ENCODE data around the gene TPH2.

TPH2 gene

DNA sequence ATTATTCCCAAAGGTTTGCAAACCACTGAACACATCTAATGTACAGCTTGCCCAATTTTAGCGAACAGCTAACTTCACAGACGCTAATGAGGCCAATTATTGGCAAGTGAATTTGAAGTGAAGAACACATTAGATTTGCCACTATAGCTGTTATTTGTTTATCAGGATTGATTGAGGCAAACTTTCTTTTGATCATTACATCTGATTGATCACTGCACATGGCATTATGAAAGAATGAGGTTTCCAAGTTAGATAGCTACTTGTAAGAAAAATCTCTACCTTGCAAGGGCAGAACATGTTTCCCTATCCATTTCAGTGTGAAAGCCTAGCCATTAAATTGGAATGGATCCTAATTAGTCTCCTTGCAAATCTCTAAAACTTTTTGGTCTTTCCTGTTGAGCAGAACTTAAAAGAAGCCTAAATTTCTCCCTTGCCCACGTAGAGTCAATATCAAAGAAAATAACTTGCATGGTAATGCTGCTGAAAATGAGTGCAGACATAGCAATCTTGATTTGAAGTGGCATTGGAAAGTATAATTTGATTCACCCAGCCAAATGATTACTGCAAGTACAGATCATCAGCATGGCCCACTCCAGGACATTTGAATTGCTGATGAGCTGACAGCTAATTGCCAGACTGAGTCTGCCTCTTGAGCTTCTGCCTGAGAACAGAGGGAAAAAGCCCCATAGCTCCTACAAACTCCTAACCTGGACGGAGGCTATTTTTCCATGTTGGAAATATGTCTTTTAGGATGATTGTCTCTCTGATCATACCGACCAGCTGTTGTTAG is 98.6 kb downstream of the TPH2 start:
- no peak for DNase-seq

DNA sequence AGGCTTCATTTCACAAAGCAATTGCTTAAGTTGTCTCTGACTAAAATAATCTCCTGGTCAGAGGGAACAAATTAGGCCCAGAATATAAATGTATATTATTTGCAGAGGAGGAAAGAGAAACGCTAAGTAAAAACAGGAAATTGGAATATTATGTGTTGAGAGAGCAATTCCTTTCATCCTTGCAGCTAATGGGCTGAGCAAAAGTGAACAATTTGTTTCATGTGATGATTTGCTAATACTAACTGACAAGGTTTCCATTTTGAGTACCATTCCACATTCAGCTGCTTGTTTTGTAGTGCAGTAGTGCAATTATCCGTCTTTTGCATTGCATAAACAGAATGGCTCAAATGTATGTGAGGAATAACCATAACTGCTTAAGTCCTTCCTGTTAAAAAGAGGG is 103.2 kb downstream of the TPH2 start:
- no peak for DNase-seq

DNA sequence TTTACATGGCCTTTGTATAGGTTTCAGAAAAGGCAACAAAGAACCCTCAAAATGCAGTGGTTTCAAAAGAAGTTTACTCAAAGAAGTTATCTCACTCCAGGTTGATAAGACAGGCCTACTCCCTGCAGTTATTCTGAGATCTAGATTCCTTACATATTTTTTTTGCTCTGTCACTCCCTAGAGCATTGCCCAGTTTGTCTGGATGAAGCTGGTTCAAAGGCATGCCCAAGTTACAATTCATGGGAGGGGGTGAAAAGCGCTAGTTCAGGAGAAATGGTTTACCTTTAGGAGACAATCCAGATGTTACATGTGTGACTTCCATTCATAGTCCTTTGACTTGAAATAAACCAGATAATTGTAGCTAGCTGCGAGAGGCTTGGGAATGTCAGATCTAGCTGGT is 115.0 kb downstream of the TPH2 start:
- DNase-seq: no peak

DNA sequence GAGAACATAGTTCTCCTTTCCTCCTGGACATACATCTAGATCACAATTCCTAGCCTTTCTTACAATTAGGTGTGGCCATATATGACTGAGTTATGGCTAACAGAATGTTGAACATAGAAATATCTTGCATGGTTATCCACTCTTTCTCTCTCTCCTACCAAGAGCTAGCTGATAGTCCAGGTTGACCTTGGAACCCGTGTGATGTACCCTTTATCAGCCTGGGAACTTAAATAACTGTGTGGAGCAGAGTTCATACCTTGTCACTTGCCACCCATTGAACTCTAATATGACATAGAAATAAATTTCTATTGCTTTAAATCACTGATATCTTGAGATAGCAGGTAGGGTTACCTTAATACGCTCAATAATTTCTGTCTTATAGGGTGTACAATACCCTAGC is 115.9 kb downstream of the TPH2 start:
- DNase-seq: no peak

DNA sequence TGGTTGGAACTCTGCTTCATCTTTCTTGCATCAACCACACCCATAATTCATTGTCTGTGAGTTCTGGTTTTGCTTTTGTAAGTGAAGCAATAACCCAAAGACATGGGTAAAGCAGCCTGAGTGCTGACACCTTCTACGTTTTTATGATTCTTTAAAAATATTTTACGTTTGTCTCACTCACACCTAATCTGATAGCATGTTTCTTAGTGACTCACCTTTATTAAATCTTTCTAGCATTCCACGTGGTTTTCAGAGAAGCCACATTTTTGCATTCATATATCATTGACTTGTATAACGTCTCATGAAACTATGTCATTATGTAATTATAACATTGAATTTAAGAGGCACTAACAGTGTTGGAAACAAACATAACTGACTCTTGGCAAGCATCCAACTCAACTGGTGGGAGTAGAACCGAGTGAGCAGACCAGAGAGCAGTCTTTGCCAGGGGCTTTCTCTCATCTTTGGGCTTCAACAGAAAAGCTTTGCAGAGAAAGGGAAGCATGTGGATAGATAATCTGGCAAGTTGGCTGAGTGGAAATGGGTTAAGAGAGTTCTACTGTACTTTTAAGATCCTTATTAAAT is 118.8 kb downstream of the TPH2 start:
- no peak for DNase-seq

DNA sequence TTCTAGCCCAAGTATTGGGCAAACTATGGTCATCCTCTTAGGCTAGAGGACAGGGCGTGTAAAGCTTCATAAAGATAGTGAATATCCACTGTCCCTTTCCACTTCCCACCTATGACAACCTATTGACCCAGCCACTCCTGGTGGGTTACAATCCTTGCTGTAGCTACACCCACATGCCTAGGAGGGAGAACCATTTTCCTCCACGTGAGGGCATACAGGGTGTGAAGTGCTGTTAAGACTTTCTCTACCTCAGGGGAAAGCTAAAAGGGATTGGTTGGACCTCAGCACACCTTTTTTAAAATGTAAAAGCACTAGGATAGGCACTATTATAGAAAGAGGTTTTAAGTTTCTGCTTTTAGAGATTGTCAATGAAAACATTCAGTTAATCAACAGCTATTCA is 124.4 kb downstream of the TPH2 start:
- no peak for DNase-seq

DNA sequence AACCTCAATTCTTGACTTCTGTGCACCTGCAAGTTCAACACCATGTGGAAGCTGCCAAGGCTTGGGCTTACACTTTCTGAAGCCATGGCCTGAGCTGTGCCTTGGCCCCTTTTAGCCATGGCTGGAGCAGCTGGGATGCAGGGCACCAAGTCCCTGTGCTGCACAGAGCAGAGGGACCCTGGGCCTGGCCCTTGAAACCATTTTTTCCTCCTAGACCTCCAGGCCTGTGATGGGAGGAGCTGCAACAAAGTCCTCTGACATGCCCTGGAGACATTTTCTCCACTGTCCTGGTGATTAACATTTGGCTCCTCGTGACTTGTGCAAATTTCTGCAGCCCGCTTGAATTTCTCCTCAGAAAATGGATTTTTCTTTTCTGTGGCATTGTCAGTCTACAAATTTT is 132.4 kb downstream of the TPH2 start:
- no peak for DNase-seq

DNA sequence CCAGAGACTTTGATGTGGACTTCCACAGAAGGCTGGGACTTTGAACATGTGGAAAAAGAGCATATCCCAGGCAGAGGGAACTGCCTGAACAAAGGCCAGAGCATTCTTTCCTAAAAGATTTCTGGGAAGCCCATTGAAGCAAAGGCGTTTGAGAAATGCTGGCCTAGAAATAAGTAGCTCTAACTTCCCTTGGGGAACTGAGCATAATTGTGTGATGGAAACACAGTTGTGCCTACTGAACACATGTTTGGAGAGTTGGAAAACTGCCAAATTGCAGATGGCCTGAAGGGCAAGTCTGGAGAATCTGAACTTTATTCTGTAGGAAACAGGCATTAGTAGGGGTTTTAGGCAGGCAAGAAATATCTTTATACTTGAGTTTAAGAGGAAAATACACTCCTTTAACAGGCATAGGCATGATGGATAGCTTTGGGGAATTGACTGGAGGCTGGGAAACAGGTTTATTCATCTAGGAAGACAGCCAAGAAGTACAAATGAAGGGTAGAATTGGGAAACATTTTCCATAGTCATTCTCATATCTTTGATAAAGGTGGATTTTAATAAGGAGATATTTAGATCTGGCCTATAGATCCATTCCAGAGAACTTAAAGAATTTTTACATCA is 134.1 kb downstream of the TPH2 start:
- DNase-seq: no peak

DNA sequence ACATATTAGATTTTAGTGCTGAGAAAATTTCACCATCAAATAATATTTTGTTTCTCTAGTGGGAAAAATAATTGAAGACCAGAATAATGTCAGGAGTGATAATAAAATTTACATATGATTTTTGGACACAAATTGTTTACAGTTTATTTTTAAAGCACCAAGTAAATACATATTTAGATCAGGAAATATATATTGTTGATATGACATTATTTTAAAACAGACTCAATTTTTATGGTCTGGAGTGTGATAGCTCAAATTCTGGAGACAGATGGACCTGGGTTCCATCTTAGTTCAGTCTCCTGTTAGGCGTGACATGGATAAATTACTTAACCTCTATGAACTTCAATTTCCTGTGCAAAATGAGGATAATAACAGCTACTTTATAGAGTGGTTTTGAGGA is 135.4 kb downstream of the TPH2 start:
- no peak for DNase-seq

DNA sequence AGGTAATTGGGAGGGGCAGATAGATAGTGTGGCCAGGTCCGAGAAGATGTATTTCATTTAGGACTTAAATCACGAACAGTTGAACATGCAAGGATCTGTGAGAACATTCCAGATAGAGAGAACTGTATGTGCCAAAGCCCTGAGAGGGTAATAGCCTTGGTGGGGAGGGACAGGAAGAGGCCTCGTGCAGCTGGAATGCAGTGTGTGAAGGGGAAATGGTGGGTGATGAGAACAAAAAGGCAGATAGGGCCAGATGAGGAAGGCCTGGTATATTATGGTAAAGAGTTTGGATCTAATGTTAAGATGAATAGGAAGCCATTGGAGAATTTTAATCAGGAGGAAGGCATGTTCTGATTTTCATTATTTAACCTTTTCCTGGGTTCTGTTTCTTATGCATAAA is 136.3 kb downstream of the TPH2 start:
- no peak for DNase-seq

DNA sequence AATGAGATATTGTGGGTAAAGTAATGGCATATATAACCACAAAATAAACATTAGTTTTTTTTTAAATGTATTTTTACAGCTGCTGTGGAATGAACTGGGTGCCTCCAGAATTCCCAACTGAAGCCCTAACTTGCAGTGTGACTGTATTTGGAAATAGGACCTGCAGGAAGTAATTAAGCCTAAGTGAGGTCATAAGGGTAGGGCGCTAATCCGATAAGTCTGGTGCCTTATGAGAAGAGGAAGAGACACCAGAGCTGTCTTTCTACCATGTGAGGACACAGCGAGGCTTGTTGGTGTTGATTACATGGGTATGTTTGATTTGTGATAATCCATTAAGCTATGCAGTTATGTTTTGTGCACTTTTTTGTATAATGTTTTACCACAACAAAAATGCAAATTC is 136.8 kb downstream of the TPH2 start:
- DNase-seq: no peak

DNA sequence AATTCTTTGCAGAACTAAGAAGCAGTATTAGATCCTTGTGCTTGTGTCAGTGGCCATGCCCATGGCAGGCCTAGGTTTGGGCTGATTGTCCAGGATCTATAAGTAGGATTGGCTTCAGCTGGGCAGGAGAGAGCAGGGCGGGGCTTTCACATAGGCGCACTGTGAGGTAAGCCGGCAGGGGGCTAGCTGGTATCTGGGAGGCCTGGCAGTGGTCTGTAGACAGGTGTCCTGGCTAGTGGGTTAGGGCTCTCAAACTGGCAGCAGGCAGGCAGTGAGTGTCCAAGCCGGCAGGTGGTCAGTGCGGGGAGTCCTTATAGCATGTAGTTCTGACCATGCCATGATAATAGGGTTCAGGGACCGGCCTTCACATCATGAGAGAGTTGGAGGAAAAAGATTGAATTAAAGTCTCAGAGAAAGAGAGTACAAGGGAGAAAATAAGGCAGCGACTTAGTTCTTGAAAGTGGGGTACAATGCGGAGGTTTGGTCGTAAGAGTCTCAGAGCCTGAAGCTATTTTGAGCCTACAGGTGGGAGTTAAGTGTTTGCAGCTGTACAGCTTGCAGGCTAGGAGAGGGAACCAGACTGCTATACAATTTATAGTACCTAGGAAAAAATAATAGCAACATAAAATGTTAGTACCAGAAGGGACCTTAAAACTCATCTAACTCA is 137.4 kb downstream of the TPH2 start:
- DNase-seq: no peak

DNA sequence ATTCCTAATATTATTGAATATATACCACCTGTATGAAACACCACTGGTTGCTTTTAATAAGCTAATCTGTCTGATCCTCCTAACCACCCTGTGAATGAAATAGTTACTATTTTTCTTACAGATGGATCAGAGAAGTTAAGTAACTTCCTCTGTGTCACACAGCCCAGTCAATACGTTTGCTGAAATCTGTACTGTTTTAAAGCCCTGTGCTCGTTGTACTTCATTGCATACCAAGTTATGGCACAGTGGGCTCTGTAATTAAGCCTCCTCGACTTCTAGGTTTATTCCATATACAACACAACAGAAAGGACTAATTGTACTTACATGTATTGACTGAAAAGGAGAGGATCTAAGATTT is 137.9 kb downstream of the TPH2 start:
- DNase-seq: no peak

DNA sequence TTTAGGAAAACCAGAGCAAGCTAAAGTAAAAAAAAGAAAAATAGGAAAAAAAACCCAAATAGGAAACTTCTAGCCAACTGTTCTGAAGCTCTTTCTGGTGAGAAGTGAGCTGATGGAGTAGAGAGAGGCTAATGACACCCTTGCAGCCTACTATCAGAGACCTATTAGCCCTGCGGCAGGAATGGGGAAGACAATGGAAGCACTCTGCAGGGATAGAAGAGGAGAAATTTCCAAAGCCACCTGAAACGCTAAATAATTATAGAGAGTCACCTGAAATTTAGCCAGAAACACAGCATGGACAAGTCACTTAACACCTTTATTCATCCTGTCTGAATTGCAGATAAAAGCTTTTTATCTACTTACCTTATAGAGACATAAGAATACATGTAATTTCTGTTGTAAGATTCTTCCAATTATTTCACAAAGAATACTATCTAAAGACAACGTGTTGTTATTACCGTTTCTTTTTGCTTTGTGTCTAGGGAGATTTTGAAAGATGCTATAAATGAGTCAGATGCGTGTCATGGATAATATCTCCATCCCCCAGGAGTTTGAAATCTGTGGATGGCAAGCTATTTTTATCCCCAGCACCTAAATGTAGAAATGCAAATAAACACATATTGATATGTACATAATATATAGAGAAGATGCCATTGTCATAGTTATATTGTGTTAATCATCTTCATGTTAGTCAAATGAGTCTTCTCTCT is 138.6 kb downstream of the TPH2 start:
- no peak for DNase-seq

DNA sequence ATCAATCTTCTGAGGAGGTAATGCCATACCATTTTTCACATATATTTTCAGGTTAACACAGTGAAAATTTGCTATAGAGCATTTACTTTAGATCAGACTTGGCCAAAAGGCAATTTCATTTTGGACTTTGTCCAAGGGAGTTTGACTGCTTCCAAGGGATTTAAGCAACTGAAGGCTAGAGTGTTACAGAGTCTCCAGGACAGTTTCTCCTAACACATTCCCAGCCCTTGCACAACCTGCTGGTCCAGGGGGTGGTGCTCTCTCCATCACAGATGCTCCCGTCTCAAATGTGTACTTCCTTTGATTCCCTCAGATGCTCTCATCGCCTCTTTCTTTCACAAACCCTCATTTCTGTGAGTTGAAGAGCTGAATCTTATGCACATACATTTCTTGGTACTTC is 143.1 kb downstream of the TPH2 start:
- no peak for DNase-seq

Measured in inflammatory macrophage treated with lipopolysaccharide for 4 hours (primary cell).